Measurements from ENCODE around the gene MKLN1. TPM values are rescaled to one million over a fixed set of nuclear protein-coding genes. Genes with fewer than 3 reads are reported as not detected.
"Not testable (repeated sequence)": the region's sequence is repeated elsewhere in the genome, so short reads cannot be mapped to it uniquely, and the experiment has no call there.

MKLN1 gene
- total RNA-seq, 4 donors from 2014 or later, result 15.2 to 42.3 (median 24.0) TPM

- intact Hi-C loops (cut with DNase I), result no loop called here
- Histone ChIP-seq H3K4me3 (no peak overlapping the region), H3K27ac (no peak overlapping the region), H3K27me3 (no peaks in the 10 kb centered on the region), H3K4me1 (no peaks in the 10 kb centered on the region), H3K9me3 (no peaks in the 10 kb centered on the region), H3K36me3 (peaks cover 0 to 60% (median 0%) of the 10 kb centered on the region in 3 donors)
- DNase-seq, result no peak
- TF ChIP-seq POLR2A (IDR thresholded peaks at IDR 0.05) (no peak), CTCF (IDR thresholded peaks at IDR 0.05) (no peak)
- 100% methylated on average over 1 of the region's 1 CpG for WGBS, 2 donors
Measured at GRCh38 chr7:131459256-131459655, 131.6 kb downstream of the MKLN1 start.

DNA sequence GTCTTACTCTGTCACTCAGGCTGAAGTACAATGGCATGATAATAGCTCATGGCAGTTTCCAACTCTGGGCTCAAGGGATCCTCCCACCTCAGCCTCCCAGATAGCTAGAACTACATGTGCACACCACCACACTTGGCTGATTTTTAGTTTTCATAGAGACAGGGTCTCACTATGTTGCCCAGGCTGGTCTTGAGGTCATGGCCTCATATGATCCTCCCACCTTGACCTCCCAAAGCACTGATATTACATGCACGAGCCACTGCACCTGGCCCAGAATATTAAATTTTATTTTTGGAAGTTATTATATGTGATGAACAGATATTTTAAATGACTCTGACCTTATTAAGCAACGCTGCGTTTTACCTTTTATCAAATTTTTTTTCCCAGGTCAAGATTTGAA is 134.4 kb downstream of the MKLN1 start:
- H3K9me3 ChIP-seq, result no peaks in the 10 kb centered on the region
- no peaks in the 10 kb centered on the region for H3K27me3 ChIP-seq
- no peaks in the 10 kb centered on the region for H3K4me1 ChIP-seq
- H3K27ac ChIP-seq, result no peak overlapping the region
- intact Hi-C loops (cut with DNase I), result no loop called here
- H3K4me3 ChIP-seq, result no peak overlapping the region
- peaks cover 0 to 79% (median 0%) of the 10 kb centered on the region in 3 donors for H3K36me3 ChIP-seq
- TF ChIP-seq CTCF (IDR thresholded peaks at IDR 0.05) (no peak), POLR2A (IDR thresholded peaks at IDR 0.05) (no peak)
- 81 to 96% methylated on average over 3 of the region's 3 CpGs for WGBS, 2 donors
- no peak for DNase-seq

DNA sequence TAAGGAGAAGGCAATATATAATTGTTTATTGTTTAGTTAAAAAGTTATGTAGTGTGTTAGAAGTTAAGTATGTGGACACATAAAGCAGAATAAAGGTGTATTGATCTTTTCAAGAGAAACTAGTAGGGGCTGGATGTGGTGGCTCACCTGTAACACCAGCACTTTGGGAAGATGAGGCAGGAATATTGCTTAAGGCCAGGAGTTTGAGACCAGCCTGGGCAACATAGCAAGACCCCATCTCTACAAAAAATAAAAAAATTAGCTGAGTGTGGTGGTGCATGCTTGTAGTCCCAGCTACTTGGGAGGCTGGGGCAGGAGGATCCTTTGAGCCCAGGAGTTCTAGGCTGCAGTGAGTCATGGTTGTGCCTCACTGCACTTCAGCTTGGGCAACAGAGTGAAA is 135.0 kb downstream of the MKLN1 start:
- H3K27me3 ChIP-seq; DNase-seq; H3K4me3 ChIP-seq; H3K4me1 ChIP-seq; H3K9me3 ChIP-seq; H3K27ac ChIP-seq; intact Hi-C loops (cut with DNase I): not testable (repeated sequence)
- peaks cover 0 to 79% (median 0%) of the 10 kb centered on the region in 3 donors for H3K36me3 ChIP-seq

GRCh38 chr7:131466735-131467365 is 139.2 kb downstream of the MKLN1 start:
- H3K9me3 ChIP-seq, result no peaks in the 10 kb centered on the region
- H3K36me3 ChIP-seq, result peaks cover 0 to 100% (median 2%) of the 10 kb centered on the region in 3 donors
- DNase-seq, result no peak
- peaks cover 0 to 5% (median 0%) of the 10 kb centered on the region in 3 donors for H3K4me1 ChIP-seq
- no peaks in the 10 kb centered on the region for H3K27me3 ChIP-seq
- intact Hi-C loops (cut with DNase I), result no loop called here
- H3K27ac ChIP-seq, result no peak overlapping the region
- WGBS, 2 donors, result 88 to 91% methylated on average over 12 of the region's 12 CpGs
- H3K4me3 ChIP-seq, result no peak overlapping the region
- TF ChIP-seq POLR2A (IDR thresholded peaks at IDR 0.05), result no peak
- TF ChIP-seq CTCF (IDR thresholded peaks at IDR 0.05), result no peak

GRCh38 chr7:131467788-131468187 is 140.1 kb downstream of the MKLN1 start:
- peaks cover 0 to 7% (median 0%) of the 10 kb centered on the region in 3 donors for H3K4me1 ChIP-seq
- WGBS, 2 donors, result 92 to 99% methylated on average over 4 to 5 of the region's 5 CpGs

More at GRCh38 chr7:131467788-131468187, 140.1 kb downstream of the MKLN1 start:
- H3K4me3 ChIP-seq, result no peak overlapping the region
- no peak for TF ChIP-seq CTCF (IDR thresholded peaks at IDR 0.05)
- no peak for TF ChIP-seq POLR2A (IDR thresholded peaks at IDR 0.05)
- H3K36me3 ChIP-seq, result peaks cover 0 to 100% (median 2%) of the 10 kb centered on the region in 3 donors
- H3K9me3 ChIP-seq, result no peaks in the 10 kb centered on the region
- H3K27me3 ChIP-seq, result no peaks in the 10 kb centered on the region
- intact Hi-C loops (cut with DNase I), result no loop called here
- no peak for DNase-seq
- no peak overlapping the region for H3K27ac ChIP-seq

Data from esophagus squamous epithelium (tissue), 5 donors.